ENCODE data around the gene ASTN2.

The ASTN2 gene

DNA sequence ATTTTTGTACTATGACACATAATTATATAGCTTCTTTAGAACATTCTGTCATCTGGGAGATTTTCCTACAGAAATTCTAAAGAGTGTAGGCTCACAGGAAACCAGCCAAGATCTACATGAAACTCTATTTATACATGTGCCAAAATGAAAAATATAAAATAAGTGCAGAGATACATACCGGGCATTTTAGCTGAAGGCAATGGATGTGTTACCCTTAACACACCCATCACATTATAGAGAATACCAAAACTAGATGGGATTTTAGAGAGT lies 601.9 kb downstream of the ASTN2 start:
- TF ChIP-seq, protein P1, sequence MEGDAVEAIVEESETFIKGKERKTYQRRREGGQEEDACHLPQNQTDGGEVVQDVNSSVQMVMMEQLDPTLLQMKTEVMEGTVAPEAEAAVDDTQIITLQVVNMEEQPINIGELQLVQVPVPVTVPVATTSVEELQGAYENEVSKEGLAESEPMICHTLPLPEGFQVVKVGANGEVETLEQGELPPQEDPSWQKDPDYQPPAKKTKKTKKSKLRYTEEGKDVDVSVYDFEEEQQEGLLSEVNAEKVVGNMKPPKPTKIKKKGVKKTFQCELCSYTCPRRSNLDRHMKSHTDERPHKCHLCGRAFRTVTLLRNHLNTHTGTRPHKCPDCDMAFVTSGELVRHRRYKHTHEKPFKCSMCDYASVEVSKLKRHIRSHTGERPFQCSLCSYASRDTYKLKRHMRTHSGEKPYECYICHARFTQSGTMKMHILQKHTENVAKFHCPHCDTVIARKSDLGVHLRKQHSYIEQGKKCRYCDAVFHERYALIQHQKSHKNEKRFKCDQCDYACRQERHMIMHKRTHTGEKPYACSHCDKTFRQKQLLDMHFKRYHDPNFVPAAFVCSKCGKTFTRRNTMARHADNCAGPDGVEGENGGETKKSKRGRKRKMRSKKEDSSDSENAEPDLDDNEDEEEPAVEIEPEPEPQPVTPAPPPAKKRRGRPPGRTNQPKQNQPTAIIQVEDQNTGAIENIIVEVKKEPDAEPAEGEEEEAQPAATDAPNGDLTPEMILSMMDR (IDR thresholded peaks at IDR 0.05; ENCODE audit: insufficient read depth, missing control alignments): no peak
- FAIRE-seq (peak; percentile 6), DNase-seq (ENCODE audit: insufficient read length, low spot score) (no peak)

DNA sequence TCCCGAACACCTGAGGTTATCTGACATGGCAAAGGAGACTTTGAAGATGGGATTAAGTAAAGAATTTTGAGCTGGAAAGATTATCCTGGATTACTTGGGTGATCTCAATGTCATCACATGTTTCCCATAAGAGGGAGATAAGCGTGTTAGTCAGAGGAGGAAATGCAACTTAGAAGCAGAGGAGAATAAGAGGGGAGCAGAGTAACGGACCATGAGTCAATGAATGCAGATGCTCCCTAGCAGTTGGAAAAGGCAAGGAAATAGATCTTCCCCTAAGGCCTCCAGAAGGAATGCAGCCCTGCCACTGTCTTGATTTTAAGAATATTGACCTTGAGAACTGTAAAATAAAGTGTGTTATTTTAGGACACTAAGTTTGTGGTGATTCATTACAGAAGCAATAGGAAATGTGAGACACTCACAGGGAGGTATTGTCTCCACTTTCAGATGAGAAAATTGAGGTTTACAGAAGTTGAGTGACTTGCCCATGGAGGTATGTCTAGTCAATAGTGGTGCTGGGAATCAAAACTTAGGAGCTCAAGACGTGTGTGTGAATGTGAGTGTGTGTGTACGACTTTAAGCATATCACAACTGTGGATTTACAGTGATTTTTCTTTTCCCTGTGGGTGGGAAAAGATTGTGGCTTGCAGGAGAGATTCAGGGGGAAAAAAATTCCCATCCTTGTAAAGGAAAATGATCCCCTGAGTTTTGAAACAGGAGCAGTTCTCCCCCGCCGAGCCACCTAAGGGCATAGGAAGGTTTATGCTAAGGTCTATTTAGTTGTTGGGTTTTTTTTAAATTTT lies 602.4 kb downstream of the ASTN2 start:
- TF ChIP-seq, protein P1 (IDR thresholded peaks at IDR 0.05; ENCODE audit: insufficient read depth, missing control alignments): no peak
- FAIRE-seq (peak; percentile 98), DNase-seq (ENCODE audit: insufficient read length, low spot score) (no peak)

DNA sequence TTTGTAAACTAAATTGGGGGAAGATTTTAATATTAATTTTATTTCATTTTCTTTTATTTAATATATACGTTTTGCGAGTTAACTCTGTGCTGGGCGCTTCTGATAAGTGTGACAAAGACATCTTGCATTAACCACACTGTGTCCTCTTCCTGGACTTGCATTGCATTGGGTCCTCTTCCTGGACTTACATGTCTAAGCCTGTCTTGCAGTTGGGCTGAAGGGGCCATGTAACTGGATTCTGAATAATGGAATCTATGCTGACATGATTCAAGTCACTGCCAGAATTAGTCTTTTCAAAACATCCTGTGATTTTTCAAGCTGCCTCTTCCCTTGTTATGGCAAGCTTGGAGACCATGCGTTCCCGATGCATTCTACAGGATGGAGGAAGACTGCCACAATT lies 605.2 kb downstream of the ASTN2 start:
- FAIRE-seq (no peak), DNase-seq (ENCODE audit: insufficient read length, low spot score) (no peak)
- TF ChIP-seq, protein P1 (IDR thresholded peaks at IDR 0.05; ENCODE audit: insufficient read depth, missing control alignments): no peak

DNA sequence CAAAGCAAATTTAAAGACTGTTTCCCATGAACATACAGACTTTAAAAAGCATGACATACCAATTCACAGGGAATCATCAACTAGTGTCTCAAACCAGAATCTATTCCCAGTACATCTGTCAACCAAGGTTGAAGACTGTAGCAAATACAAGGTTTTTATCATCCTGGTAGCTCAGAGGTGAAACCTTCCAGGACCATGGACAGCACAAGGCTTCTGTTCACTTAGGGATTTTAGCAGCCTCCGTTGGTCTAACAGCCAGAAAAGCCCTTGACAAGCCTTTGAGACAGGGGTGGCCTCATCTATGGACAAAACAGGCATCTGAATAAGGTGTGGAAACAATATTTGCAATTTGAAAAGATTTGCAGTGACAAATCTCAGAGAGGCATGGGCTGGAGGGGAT lies 608.8 kb downstream of the ASTN2 start:
- TF ChIP-seq, protein P1 (IDR thresholded peaks at IDR 0.05; ENCODE audit: insufficient read depth, missing control alignments): no peak
- FAIRE-seq: no peak
- DNase-seq (ENCODE audit: insufficient read length, low spot score): no peak

DNA sequence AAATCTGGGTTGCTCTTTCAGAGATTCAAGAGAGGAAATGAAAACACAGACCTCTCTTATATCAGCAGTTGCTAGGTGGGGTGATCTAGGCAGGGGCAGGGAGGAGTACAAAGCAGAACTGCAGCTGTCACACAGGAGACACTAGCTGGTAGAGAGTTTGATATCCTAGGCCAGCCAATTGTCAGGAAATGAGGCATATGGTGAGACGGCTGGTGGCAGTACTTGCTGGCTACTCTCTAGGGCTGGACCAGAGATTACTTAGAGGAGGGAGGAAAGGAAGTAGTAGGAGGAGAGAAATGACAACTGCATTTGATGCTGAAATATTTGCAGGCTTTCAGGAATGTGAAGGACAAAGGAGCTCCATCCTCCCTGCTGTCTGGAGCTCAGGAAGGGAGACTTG lies 614.0 kb downstream of the ASTN2 start:
- TF ChIP-seq, protein P1 (IDR thresholded peaks at IDR 0.05; ENCODE audit: insufficient read depth, missing control alignments): no peak
- FAIRE-seq (no peak), DNase-seq (ENCODE audit: insufficient read length, low spot score) (no peak)

DNA sequence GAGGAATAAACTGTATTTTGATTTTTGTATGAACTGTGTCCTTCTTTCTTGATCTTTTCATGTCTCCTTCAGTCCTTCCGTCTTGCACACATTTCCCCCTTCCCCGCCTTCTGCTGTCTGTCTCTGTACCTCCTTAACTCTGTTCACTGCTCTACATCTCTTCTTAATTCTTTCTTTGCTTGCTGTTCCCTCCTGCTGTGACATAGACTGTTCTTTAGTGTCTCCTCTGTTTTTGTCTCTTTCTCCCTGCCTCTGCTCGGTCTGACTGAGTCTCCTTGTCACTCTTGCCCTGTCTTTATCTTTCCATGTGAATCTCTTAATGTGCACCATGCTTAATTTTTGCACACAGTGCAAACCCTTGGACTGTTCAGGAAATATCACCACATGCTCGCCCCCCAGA lies 614.8 kb downstream of the ASTN2 start:
- TF ChIP-seq, protein P1 (IDR thresholded peaks at IDR 0.05; ENCODE audit: insufficient read depth, missing control alignments): no peak
- FAIRE-seq: no peak
- no peak for DNase-seq (ENCODE audit: insufficient read length, low spot score)

DNA sequence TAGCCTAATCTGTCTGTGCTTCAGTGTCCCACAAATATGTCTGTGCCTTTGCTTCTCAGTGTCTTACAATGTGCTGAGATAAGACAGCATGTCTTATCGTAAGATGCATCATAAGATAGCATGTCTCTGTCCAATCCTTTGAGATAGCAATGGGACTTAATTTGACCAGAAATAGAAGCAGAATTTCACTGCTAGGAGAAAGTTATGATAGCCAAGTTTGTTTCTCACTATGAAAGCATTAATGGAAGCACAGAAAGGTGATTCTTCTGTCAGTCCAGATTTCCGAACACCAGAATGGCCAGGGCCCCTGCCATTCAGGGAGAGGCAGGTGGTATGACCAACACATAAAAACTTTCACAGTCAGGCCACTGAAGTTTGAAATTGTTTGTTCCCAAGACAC lies 616.3 kb downstream of the ASTN2 start:
- TF ChIP-seq, protein P1 (IDR thresholded peaks at IDR 0.05; ENCODE audit: insufficient read depth, missing control alignments): no peak
- FAIRE-seq (no peak), DNase-seq (ENCODE audit: insufficient read length, low spot score) (no peak)
